Pancreas (tissue), 10 donors: ENCODE results near the gene RNF130. TPM values are rescaled to one million over a fixed set of nuclear protein-coding genes. Genes with fewer than 3 reads are reported as not detected.
A peak's percentile ranks its signal among the peaks of the same experiment; 100 is the strongest.

Experiments used
- ATAC-seq, 4 donors: fragments of 200-7000 bp; cut with Tn5 transposase; one replicate each; pipeline versions ENCODE4 v1.8.0 to v1.9.1; 2020; ENCODE audit warnings: mild to moderate bottlenecking in 4 of 4, moderate library complexity in 4 of 4
- DNase-seq, 6 donors: peaks; one replicate each; pipeline ENCODE4 v3.0.0-alpha.2; 2020
- FAIRE-seq: peaks from 2 replicates; lab custom pipeline; 2012; peaks lifted over from hg19 to GRCh38; lab: Jason Lieb, UNC
- H3K27ac ChIP-seq, 4 donors: fragments of 200-600 bp; sonication (generic); 1 replicate in 3 of 4; 2 replicates in 1 of 4; pipeline versions ENCODE4 v1.5.0 to v1.8.0; 2020
- H3K27me3 ChIP-seq, 4 donors: fragments of 200-600 bp; one replicate each; pipeline ENCODE4 v1.8.0; 2021
- H3K36me3 ChIP-seq, 3 donors: fragments of 200-600 bp; sonication (generic) in 1 of 3; one replicate each; pipeline versions ENCODE4 v1.5.0 to v1.8.0; 2020 to 2021
- H3K4me1 ChIP-seq, 3 donors: fragments of 200-600 bp; one replicate each; pipeline ENCODE4 v1.8.0; 2021
- H3K4me3 ChIP-seq, 4 donors: fragments of 200-600 bp; sonication (generic) in 2 of 4; one replicate each; pipeline versions ENCODE4 v1.5.0 to v1.8.0; 2020 to 2021
- H3K9me3 ChIP-seq, 4 donors: fragments of 200-600 bp; one replicate each; pipeline ENCODE4 v1.8.0; 2021
- CTCF ChIP-seq, 4 donors: fragments of 200-600 bp; sonication (generic) in 3 of 4; IDR thresholded peaks; one replicate each; pipeline versions ENCODE4 v1.5.0 to v1.8.0; 2021; ENCODE audit warnings: antibody characterized with exemption in 4 of 4
- WGBS, 2 donors: extraction: QIAGEN DNeasy Blood & Tissue Kit; methylation state at CpG; one replicate each; pipeline ENCODE4 v1.1.7; 2013; 5-methylcytosine and 5-hydroxymethylcytosine counted together
- intact Hi-C, 3 donors: fragments of 100-400 bp; cut with DNase I; formaldehyde crosslinking; loops; one replicate each; pipeline versions ENCODE4 v1.11.1 to v1.14.2; 2022
- polyA plus RNA-seq, 2 donors: library from polyadenylated mRNA; stranded (reverse); fragments of 200-250 nt; gene quantifications; one replicate each; pipeline ENCODE4 v1.2.3, GENCODE V29; 2013
- total RNA-seq, 6 donors: library from RNA; stranded (reverse); fragmentation: NEBNext Ultra II Directional in 4 of 6; extraction: Animal tissue kit (Norgen Biotek cat#: 25700) in 4 of 6; gene quantifications; one replicate each; pipeline versions ENCODE4 v1.2.1 to v1.2.4, GENCODE V29; 2021 to 2023
- donor health status: healthy with polysubstance abuse.
- donor health status: DM: no; HTN: no; CAD: no; lungs with moderate emphysema.
- donor health status: DM: no; HTN: no; CAD: no.
- donor health status: control.
- donor health status: control.
- donor health status: Bipolar disorder and iron deficiency.
- donor health status: DM: yes; HTN: yes; CAD: no.
- donor health status: DM: no; HTN: no; CAD: no.
- donor health status: DM: no; HTN: no; CAD: no.
- donor health status: DM: yes; HTN: yes; CAD: no.

Gene RNF130
- total and polyA plus RNA-seq, 8 donors: 21.4 to 57.8 (median 37.8) TPM

- intact Hi-C loops: loop anchor here in 1 of 3 donors (10.0 kb wide), 1 partner anchor 108 kb away; the partner anchor contains the start of gene MGAT4B
- FAIRE-seq: no peak
Measured at GRCh38 chr5:179912951-179913350, 158.6 kb downstream of the RNF130 start.

GRCh38 chr5:179912386-179912785, 159.2 kb downstream of the RNF130 start:
- 71 to 79% methylated on average over 7 of the region's 7 CpGs for WGBS, 2 donors
- DNase-seq: no peak
- no peaks in the 10 kb centered on the region for H3K36me3 ChIP-seq
- intact Hi-C loops: loop anchor here in 1 of 3 donors (10.0 kb wide), 1 partner anchor 108 kb away; the partner anchor contains the start of gene MGAT4B
- H3K4me1 ChIP-seq: peaks cover 0 to 5% (median 0%) of the 10 kb centered on the region in 3 donors
- no peak overlapping the region for H3K27ac ChIP-seq
- H3K9me3 ChIP-seq: no peaks in the 10 kb centered on the region
- TF ChIP-seq CTCF (IDR thresholded peaks at IDR 0.05): no peak
- no peak for ATAC-seq
- H3K4me3 ChIP-seq: no peak overlapping the region
- FAIRE-seq: no peak
- H3K27me3 ChIP-seq: no peaks in the 10 kb centered on the region

More at GRCh38 chr5:179912951-179913350, 158.6 kb downstream of the RNF130 start:
- Histone ChIP-seq H3K4me3 (no peak overlapping the region), H3K9me3 (no peaks in the 10 kb centered on the region), H3K27ac (no peak overlapping the region), H3K4me1 (peaks cover 0 to 5% (median 0%) of the 10 kb centered on the region in 3 donors), H3K27me3 (no peaks in the 10 kb centered on the region), H3K36me3 (no peaks in the 10 kb centered on the region)
- 87 to 92% methylated on average over 19 of the region's 19 CpGs for WGBS, 2 donors
- no peak for TF ChIP-seq CTCF (IDR thresholded peaks at IDR 0.05)
- DNase-seq (no peak), ATAC-seq (peak in 1 of 4 donors; percentile 40)

GRCh38 chr5:179909224-179909623, 162.3 kb downstream of the RNF130 start:
- no peak overlapping the region for H3K27ac ChIP-seq
- no peak overlapping the region for H3K4me3 ChIP-seq
- H3K4me1 ChIP-seq: peaks cover 0 to 9% (median 4%) of the 10 kb centered on the region in 3 donors
- intact Hi-C loops: no loop called here
- DNase-seq: no peak
- no peaks in the 10 kb centered on the region for H3K27me3 ChIP-seq
- TF ChIP-seq CTCF (IDR thresholded peaks at IDR 0.05): no peak
- no peak for ATAC-seq
- 87 to 92% methylated on average over 6 of the region's 6 CpGs for WGBS, 2 donors
- FAIRE-seq: no peak
- no peaks in the 10 kb centered on the region for H3K36me3 ChIP-seq
- H3K9me3 ChIP-seq: no peaks in the 10 kb centered on the region

- ATAC-seq (no peak), DNase-seq (peak in 4 of 6 donors; percentile 11 to 80 (median 40)), FAIRE-seq (no peak)
- Histone ChIP-seq H3K27me3 (no peaks in the 10 kb centered on the region), H3K4me3 (peak overlapping the region in 1 of 4 donors; percentile 70), H3K4me1 (peaks cover 0 to 9% (median 4%) of the 10 kb centered on the region in 3 donors), H3K27ac (peak overlapping the region; percentile 28 to 76 (median 66)), H3K36me3 (no peaks in the 10 kb centered on the region), H3K9me3 (no peaks in the 10 kb centered on the region)
- no peak for TF ChIP-seq CTCF (IDR thresholded peaks at IDR 0.05)
- intact Hi-C loops: no loop called here
- 86 to 87% methylated on average over 16 of the region's 16 CpGs for WGBS, 2 donors
Measured at GRCh38 chr5:179908528-179908927, 163.0 kb downstream of the RNF130 start.
